Islet of Langerhans (tissue), 1 donor: ENCODE data around the gene HYCC1.
"Not testable (repeated sequence)": the region's sequence is repeated elsewhere in the genome, so short reads cannot be mapped to it uniquely, and the experiment has no call there.

Experiments used
- FAIRE-seq: peaks from one replicate; lab custom pipeline; 2011; peaks lifted over from hg19 to GRCh38; lab: Jason Lieb, UNC

Gene HYCC1

DNA sequence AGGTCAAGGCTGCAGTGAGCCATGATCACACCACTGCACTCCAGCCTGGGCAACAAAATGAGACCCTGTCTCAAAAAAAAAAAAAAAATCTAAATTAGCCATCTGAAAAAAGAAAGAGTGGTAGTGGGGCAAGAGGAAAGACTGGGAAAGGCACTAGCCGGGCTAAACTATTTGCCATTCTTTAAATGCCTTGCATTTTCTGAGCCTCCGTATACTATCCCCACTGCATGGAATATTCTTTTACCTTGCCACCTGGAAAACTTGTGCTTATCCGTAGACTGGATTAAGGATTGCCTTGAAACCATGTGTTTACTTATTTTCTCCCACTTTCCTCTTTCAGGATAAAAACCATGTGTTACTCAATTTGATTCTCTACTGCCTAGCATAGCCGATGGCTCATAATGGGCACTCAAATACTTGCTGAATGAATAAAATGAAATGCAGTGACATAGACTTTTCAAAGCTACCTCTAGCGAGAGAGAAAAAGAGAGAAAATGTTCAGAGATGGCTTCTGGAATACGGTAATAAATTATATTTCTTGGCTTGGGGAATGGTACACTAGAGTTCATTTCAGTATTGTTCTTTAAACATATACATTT, 30.6 kb downstream of the HYCC1 start:
- no peak for FAIRE-seq

DNA sequence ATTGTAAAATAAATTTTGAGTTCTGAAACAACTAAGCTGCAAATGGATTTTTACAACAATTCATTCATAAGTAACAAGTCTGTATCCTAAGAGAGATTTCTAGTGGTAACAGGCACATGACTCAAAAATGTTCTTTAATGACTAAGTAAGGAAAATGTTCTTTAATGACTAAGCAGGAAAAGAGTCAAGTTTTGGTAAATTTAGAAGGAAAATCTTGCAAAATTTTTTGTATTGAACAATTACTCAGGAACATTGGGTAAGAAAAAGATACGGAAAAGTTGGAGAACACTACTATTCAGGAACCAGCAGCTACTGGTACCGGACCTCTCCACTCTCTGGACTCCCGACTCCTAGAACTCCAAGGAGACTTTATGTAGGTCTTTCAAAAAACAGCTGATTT, 33.5 kb downstream of the HYCC1 start:
- FAIRE-seq = no peak

DNA sequence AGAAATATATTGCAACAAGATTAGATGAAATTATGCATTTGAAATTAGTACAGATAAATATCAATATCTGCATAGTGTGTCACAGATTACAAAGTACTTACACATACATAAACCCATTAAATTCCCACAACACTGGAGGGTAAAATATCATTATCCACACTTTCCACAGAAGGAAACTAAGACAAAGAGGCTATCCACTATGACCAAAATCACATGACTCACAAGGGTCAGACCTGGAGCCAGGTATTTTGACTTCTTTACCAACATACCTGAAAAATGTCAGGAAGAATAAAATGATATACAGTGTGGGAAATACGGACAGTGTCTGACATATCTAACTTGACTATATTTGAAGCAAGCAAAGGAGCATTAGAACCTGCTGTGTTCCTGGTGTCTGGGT, 34.1 kb downstream of the HYCC1 start:
- FAIRE-seq = no peak

DNA sequence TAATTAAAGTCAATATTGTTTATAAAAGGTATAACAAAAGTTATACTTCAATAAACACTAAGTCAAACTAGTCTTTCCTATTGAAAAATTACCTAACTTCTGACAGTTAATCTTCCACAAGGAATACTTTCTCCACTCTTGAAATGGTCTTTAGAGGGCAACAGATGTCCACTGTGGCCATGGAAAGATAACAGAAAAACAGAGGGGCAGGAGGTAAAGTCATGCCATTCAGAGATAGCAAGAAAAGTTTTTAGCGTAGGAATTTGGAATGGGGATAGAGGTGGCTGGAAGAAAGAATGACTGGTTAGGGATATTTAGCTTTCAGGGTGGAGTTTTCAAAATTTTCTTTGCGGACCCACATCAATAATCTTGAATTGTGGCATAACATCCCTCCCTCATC, 34.7 kb downstream of the HYCC1 start:
- FAIRE-seq = no peak

DNA sequence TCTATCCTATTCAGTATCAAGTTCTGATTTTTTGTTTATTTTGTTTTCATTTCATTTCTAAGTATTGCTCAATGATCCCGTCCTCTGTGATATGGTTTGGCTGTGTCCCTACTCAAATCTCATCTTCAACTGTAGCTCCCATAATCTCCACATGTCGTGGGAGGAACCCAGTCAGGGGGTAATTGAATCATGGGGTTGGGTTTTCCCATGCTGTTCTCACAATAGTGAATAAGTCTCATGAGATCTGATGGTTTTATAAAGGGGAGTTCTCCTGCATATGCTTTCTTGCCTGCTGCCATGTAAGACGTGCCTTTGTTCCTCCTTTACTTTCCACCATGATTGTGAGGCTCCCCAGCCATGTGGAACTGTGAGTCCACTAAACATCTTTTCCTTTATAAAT, 39.3 kb downstream of the HYCC1 start:
- not testable (repeated sequence) for FAIRE-seq

DNA sequence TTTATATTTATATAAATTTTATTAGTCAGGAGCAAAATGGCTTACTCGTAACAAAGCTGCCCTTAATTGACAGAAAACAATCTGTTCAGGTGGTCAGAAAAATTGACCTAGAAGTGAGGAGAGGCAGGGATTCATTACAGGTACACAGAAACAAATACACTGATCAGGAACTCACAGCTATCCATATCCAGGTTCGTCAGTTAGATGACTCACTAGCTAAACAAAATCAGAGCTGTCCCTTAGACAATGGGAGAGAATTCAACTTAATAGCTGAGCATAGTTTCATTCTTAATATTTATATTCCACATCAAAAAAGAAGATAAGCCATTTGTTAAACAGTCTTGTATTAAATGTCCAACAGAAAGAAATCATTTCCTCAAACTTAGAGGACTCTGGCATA, 41.7 kb downstream of the HYCC1 start:
- no peak for FAIRE-seq

DNA sequence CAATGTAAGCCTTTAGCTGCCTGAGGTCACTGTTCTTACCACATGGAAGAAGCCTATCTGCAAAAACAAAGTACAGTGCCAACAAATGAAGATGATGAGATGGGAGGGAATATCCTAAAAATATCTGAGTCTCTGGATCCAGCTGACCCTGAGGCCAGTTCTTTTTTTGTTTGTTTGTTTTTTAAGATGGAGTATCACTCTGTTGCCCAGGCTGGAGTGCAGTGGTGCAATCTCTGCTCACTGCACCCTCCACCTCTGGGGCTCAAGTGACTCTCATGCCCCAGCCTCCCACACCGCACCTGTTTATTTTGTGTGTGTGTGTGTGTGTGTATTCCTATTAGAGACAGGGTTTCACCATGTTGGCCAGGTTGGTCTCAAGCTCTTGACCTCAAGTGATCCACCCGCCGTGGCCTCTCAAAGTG, 44.9 kb downstream of the HYCC1 start:
- FAIRE-seq = no peak
